Mesenteric fat pad (tissue), 1 donor: ENCODE measurements around the gene AK9. TPM values are rescaled to one million over a fixed set of nuclear protein-coding genes. Genes with fewer than 3 reads are reported as not detected.
"Not testable (repeated sequence)": the region's sequence is repeated elsewhere in the genome, so short reads cannot be mapped to it uniquely, and the experiment has no call there.

Experiments
- DNase-seq: peaks from one replicate; pipeline ENCODE4 v3.0.0-alpha.2; 2020; ENCODE audit warnings: low spot score
- total RNA-seq: library from RNA; stranded (reverse); fragmentation: NEBNext Ultra II Directional; extraction: Animal tissue kit (Norgen Biotek cat#: 25700); gene quantifications from one replicate; pipeline ENCODE4 v1.2.1, GENCODE V29; 2021
- donor health status: DM: yes; HTN: yes; CAD: no.

AK9 gene
- total RNA-seq, 1 donor from 2014 or later, result 7.4 TPM

DNA sequence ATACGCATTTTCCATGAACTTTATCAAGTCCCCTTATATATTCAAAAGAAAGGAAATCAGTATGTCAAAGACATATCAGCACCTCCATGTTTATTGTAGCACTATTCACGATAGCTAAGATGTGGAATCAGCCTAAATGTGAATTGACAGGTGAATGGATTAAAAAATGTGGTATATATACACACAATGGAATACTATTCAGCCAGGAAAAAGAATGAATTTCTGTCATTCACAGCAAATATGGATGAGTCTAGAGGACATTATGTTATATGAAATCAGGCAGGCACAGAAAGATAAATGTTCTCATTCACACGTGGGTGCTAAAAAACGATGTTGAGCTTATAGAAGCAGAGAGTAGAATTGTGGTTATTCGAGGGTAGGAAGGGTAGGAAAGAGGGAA, 5.4 kb upstream of the AK9 start:
- DNase-seq, result no peak

DNA sequence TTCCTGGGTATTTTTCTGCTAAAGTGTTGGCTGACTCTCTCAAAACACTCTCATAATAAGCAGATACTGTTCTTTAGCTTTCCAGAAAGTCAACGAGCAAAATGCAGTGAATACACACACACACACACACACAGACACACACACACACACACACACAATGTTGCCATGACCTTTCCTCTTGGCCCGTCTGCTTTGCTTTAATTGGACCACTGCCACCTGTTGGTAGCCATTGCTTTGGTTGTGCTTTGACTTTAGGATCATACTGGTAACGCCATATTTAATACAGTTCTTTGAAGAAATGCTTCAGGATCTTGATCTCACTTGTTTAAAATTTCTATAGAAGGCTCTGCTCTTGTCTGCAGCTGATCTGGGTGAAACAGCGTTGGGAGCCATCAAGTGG, 4.5 kb upstream of the AK9 start:
- no peak for DNase-seq

DNA sequence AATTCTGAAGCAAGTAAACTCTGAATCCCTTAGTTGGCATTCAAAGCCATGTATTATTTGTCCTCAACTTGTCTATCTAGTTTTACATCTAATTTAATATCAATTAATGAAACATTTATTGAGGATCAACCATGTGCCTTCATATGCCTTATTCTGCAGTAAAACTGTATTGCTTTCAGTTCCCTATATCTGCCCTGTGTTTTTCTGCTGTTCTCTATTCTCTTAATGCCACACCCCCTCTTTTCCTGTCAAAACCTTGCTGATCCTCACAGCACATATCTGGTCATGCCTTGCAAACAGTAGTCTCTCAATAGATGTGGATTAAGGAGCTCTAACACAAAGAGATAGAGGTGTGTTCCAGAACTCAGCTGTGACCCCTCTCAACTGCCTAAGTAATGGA, 2.1 kb upstream of the AK9 start:
- DNase-seq, result no peak

DNA sequence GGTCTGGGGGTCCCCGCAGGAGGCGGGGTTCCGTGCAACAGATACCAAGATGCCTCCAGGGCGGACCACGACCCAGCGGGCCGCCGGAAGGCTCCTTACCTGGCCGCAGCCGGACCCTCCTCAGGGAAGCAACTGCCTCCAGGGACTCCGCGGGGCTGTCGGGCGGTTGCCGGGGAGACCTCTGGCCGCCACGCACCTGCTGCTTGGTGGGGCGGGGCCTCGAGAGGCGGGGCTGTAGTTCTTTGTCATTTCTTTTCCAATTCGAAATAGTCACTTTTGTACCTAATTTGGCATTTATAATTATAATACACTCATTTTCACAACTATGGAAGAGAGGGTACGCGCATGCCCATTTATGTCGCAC, 647 bp downstream of the AK9 start:
- DNase-seq, result peak; percentile 88

DNA sequence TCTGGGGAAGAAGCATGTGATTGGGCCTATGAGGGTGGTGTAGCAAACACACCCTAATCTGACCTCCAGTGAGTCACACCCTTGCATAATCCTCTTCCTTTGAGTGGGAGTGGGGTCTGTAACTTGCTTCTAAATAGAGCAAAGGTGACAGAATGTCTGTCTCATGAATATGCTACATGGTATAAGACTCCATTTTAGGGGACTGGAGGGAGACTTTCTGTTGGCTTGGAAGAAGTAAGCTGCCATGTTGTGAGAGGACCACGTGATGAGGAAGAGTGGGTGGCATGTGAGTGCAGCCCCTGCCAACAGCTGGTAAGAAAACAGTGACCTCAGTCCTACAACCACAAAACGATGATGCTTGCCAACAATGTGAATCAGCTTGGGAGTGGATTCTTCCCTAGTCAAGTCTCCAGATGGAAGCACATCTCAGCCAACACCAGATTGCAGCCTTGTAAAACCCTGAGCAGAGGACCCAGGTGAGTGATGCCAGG, 3.7 kb downstream of the AK9 start:
- no peak for DNase-seq

DNA sequence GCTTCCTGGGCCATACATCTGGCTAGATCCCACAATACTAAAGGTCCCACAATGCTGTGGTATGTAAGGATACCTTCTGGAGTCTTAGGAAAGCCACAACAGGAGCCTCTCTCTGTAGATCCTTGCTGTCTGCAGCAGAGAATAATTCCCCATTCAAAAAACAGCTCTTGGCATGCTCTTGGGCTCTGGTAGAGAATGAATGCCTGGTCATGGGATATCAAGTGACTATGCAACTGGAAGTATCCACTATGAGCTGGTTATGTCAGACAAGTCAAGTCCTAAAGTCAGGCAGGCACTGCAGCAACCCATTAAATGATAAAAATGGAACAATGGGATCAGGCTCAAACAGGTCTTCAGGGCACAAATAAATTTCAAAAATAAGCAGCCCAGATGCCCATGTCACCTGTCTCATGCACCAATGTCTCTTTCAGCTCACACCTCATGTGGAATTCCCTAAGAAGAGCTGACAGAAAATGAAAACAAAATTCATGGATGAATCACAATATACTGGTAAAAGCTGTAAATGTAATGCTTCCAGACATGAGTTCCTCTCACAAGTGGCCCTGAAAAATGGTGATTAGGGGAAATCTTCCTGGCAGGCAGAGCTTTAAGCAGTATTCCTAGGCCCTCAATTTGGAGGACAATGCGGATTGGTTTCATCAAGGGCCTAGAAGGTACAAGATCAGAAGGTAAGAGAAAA, 4.3 kb downstream of the AK9 start:
- DNase-seq, result no peak

DNA sequence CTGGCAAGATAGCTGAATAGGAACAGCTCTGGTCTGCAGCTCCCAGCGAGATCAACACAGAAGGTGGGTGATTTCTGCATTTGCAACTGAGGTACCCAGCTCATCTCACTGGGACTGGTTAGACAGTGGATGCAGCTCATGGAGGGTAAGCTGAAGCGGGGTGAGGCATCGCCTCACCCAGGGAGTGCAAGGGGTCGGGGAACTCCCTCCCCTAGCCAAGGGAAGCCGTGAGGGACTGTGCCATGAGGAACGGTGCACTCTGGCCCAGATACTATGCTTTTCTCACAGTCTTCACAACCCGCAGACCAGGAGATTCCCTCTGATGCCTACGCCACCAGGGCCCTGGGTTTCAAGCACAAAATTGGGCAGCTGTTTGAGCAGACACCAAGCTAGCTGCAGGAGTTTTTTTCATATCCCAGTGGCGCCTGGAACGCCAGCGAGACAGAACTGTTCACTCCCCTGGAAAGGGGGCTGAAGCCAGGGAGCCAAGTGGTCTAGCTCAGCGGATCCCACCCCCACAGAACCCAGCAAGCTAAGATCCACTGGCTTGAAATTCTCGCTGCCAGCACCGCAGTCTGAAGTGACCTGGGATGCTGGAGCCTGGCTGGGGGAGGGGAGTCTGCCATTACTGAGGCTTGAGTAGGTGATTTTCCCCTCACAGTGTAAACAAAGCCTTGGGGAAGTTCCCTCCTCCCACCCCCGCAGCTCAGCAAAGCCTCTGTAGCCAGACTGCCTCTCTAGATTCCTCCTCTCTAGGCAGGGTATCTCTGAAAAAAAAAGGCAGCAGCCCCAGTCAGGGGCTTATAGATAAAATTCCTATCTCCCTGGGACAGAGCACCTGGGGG, 12.1 kb downstream of the AK9 start:
- DNase-seq, result not testable (repeated sequence)

DNA sequence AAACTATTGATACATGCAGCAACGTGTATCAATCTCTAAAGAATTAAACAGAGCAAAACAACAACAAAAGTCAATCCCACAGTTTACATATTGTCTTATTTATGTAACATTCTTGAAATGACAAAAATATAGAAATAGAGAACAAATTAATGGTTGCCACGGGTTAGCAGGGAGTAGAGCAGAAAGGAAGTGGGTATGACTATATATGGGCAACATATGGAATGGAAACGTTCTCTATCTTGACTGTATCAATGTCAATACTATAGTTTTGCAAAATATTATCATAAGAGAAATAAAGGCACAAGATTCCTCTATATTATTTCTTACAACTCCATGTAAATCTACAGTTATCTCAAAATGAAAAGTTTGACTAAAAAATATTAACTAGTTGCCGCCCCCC, 12.8 kb downstream of the AK9 start:
- no peak for DNase-seq

DNA sequence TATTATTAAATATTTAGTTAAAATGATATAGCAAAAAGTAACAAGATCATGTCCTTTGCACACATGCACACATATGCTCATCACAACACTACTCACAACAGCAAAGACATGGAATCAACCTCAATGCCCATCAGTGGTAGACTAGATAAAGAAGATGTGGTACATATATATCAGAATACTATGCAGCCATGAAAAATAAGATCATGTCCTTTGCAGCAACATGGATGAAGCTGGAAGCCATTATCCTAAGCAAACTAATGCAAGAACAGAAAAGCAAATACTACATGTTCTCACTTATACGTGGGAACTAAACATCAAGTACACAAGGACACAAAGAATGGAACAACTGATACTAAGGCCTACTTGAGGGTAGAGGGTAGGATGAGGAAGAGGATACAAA, 14.3 kb downstream of the AK9 start:
- no peak for DNase-seq

DNA sequence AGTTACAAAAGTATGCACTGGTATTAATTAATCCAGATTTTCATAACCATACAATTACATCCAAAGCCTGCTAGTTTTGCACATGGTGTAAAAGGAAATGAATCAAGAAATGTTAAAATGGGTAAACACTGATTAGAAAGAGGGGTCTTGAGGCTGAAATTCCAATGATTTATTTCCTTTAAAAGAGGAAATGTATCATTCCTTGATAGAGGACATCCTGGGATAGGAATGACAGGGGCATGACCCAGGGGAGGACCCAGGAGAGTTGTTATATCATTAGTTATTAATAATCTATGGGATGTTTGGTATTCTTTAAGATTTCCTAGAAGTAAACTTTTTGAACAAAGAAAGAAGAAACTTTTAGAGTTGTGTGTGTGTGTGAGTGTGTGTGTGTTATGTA, 18.2 kb downstream of the AK9 start:
- no peak for DNase-seq

DNA sequence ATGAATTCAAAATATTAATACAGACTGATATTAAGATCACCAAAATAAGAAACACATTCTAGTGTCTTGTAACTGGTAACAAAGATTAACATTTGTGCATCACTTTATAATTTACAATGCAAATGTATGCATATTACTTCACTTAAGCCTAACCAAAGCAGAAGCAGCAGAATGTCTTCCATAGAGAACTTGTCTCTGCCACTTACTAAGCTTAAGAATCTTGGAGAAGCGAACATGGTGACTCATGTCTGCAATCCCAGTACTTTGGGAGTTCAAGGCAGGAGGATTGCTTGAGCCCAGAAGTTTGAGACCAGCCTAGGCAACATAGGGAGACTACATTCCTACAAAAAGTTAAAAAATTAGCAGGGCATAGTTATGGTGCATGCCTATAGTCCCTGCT, 18.8 kb downstream of the AK9 start:
- no peak for DNase-seq

DNA sequence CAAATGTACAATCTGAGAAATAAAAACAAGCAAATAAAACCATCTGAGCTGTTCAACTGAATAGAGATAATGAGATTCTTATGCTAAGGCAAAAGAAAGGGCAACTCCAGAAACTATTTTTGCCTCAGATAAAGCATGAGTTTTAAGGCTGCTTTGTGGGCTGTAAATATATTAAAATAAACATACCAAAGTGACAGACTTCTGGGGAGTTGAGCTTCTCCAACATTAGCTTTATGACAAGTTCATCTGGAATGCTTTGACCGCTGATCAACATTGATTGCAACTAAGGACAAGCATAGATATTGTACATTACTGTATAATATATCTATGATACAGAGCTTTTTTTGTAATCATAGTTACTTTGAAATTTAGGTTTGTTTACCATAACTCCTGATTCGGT, 19.3 kb downstream of the AK9 start:
- DNase-seq, result no peak

DNA sequence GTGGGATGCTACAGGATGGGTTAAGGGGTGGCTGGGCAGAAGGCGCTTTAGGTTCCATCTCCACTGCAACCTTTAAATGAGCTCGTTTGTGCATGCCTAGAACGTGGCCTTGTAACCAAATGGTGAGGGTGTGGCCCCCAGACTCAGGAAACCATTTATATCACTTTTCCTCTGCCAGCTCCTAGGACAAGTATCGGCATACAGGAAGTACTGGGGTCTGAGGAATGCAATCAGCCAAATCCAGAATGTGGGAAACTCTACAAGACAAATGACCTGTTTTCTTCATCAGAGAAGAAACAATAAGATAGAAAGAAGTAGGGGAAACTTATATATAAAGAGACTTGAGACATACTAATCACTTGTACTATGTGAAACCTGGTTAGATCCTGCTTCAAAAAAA, 21.2 kb downstream of the AK9 start:
- no peak for DNase-seq

DNA sequence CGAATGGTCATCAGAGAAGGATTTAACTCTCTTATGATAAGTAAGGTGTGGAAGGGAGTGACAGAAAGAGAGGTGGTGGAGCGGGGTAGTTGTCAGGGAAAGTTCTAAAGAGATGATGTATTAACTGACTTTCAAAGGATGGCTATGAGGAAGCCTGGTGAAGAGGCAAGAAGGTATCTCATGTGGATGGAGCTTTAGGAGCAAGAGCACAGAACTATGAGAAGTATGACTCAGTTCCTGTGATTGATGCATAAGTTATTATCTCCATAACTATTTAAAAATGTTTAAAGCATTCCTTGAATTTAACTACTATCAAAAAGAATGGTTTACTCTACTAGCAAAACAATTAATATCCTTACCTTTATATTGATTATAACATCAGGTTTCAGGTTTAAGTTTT, 28.8 kb downstream of the AK9 start:
- DNase-seq, result no peak

DNA sequence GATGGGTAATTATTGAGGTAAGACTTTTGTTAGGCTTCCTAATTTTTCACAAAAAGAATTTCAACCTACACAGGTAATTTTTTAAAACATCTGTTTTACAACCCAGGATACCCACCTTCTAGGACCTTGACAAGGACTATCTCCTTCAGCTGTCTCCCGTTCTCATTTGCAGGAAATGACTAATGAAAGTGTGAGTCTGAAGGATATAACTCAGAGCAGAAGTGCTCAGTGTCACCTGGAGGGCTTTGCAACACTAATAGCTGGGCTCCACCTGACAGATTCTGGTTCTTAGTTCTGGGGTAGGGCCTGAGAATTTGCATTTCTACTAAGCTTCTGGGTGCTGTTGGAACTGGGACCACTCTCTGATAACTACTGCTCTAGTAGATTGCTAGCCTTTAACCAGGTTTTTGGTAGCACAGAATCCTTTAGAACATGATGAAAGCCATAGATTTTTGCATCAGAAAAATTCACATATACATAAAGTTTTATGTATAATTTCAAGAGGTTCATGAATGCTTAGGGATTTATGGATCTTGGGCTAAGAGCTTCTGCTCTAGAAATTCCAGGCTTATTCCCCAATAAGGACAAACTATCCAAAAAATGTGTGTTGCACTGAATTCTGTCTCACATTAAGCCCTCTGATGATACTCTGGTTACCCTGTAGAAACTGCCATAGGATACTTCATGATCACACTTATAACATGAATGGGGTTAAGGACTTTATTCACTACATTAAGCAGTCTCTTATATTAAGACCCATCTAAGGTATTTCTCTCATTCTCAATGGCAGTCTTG, 30.3 kb downstream of the AK9 start:
- no peak for DNase-seq

DNA sequence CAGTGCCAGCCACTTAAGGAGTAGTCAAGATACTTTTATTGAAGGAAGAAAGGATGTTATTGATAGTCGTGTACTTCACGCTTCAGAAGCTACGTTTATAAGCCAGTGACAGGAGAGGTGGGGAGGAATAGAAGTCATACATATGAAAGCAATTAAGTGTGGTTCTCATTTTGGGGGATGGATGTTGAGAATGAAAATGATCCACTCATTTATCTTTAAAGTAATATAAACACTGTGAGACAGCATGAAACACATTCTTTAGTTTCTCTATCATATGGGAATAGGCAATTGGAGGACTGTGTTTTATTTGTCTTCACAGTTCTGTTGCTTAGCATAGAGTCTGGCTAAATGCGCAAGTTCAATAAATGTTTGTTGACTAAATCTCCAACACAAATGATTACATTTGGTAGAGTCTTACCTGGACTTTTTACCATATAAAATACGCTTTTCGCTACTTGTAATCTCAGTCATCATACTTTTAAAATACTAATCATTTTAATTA, 35.2 kb downstream of the AK9 start:
- DNase-seq, result no peak

DNA sequence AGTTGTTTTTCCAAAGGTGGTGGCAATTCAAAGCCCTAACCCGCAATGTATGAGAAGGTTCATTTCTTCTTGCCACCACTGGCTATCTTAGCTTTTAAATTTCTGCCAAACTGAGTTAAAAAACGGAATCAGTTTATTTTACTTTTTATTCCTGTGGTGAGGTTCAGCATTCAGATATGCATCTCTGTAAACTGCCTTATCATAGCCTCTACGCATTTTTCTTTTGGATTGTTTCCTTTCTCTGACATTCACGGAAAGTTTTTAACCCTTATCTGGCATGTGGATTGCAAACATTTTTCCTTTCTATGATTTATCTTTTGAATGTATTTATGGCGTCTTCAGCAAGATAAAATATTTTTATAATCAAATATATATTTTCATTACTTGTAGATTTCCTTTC, 37.7 kb downstream of the AK9 start:
- no peak for DNase-seq

DNA sequence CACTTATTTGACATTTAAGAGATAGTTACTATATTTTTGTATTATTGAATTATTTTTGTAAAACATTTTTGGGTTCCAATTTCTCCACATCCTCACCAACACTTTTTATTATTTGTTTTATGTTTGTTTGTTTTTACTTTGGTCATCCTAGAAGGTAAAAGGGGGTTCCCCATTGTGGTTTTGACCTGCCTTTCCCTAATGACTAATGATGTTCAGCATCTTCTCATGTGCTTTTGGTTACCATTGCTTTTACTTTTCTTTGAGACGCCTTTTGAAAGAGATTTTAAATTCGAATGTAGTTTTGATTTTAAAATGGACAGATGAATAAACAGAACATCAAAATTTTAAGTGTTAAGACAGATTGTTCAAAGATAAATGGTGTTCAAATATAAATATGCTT, 46.9 kb downstream of the AK9 start:
- no peak for DNase-seq

DNA sequence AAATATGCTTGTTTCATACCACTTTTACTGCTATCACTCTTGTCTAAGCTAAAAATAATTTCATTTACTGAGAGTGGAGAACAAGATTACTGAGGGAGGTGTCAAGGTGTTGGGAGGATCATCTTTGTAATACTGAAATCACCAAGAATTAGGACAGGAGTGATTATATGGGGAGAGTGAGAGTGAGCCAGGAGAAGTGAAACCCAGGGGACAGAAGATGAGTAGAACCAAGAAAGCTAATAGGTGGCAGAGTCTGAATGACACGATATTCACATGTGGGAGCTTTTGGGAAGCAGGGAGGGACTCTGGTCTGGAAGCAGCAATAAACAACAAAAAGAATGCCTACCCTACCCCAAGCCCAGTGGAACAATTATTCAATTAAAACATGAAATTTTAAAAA, 58.6 kb downstream of the AK9 start:
- DNase-seq, result no peak

DNA sequence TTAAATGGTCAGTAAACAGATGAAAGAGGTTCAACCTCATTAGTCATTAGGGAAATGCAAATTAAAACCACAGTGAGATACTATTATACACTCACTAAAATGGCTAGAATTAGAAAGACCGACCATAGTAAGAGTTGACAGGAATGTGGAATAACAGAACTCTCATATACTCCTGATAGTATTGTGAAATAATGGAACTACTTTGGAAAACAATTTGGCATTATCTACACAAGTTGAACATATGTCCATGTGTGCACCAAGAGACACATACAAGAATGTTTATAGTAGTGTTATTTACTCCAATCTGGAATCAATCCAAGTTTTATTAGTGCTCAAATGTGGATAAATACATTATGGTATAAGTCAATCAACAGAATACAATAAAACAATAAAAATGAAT, 59.6 kb downstream of the AK9 start:
- no peak for DNase-seq

DNA sequence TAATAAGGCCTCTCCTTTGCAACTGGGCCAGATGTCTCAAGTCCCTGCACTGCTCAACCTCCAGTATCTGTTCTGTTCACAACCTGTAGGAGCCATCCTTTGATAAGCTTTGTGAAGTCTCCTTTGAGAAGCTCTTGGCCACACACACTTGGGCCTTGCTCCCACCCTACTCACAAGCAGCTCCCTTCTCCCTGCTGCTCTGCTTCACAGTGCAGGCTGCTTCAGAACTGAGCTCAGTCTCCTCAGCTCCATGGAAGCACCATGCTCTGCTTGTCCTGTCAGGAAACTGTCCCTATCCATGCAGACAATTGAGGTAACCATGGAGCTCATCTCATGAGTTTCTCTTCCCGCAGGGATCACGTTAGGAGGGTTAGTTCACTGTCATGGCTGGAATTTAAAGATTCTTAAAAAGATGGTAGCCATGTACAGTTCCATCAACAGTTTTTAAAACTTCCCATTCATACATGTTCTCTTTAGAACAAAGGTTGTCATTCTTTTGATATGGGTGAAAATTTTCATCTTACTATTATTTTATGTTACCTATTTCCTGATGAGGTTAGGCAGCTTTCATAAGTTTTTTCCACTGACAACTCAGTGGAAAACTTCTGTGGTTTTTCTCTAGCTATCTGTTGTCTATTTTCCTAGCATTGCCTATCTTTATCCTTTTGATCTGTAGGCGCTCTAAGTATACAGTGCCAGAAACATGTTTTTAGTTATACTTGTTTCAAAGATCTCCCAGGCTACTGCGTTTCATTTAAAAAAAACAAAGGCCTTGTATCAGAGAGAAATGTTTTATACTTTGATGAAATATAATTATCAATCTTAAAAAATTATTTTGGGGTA, 62.6 kb downstream of the AK9 start:
- DNase-seq, result no peak
